Glutamatergic neuron (in vitro differentiated cells): ENCODE results near the gene ARMH1. TPM values are rescaled to one million over a fixed set of nuclear protein-coding genes. Genes with fewer than 3 reads are reported as not detected.

Source experiments
- total RNA-seq: library from RNA; stranded (reverse); fragmentation: NEBNext Ultra II Directional; extraction: Animal tissue kit (Norgen Biotek cat#: 25700); gene quantifications from one replicate; pipeline ENCODE4 v1.2.1, GENCODE V29; 2021; ENCODE audit not compliant: unreplicated experiment

Gene ARMH1
- total RNA-seq, 1 donor from 2014 or later: 4.9 TPM

Other genes with a start within 250 kb of the ARMH1 start
- gene TMEM53, start 233 bp upstream of the ARMH1 start, total RNA-seq: 10.1 TPM
- not detected for gene RNU5D-1, start 56.5 kb downstream of the ARMH1 start, total RNA-seq
- gene KIF2C, start 65.1 kb downstream of the ARMH1 start, total RNA-seq: 8.6 TPM
- 988 TPM for gene RPS8, start 100.8 kb downstream of the ARMH1 start, total RNA-seq
- gene BEST4, start 113.5 kb downstream of the ARMH1 start, total RNA-seq: 0.88 TPM
- 89.3 TPM for gene PLK3, start 125.7 kb downstream of the ARMH1 start, total RNA-seq
- not detected for gene DYNLT4, start 132.6 kb downstream of the ARMH1 start, total RNA-seq
- gene BTBD19, start 133.8 kb downstream of the ARMH1 start, total RNA-seq: 5.9 TPM
- gene PTCH2, start 168.5 kb downstream of the ARMH1 start, total RNA-seq: 20.3 TPM